IMR-90 (cell line): ENCODE measurements around the gene RANBP9. TPM values are rescaled to one million over a fixed set of nuclear protein-coding genes. Genes with fewer than 3 reads are reported as not detected.

Experiments
- ATAC-seq: fragments of 200-7000 bp; cut with Tn5 transposase; 2 replicates; pipeline ENCODE4 v1.9.1; 2020; ENCODE audit warnings: low read depth, mild to moderate bottlenecking, moderate library complexity
- BruUV-seq: library from RNA; stranded (reverse); fragments of 400-500 nt; replicated peaks from 2 replicates; lab custom pipeline; 2021; lab: Mats Ljungman, UMichigan
- CTCF ChIA-PET: fragments of 300-600 bp; formaldehyde crosslinking; extraction: SDS; loops from one replicate; lab custom pipeline; 2021; ENCODE audit warnings: antibody characterized with exemption; lab: Yijun Ruan, JAX
- POLR2A ChIA-PET: fragments of 300-600 bp; sonication (Branson Sonifier 250); formaldehyde crosslinking; loops from one replicate; lab custom pipeline; 2022; ENCODE audit warnings: antibody characterized with exemption; ENCODE audit not compliant: unreplicated experiment; lab: Charles Lee
- DNase-seq: peaks from one replicate; pipeline ENCODE4 v3.0.0; 2013
- H2AFZ ChIP-seq: replicated peaks from 2 replicates; pipeline ENCODE3; 2013; ENCODE audit warnings: low read length, mild to moderate bottlenecking; ENCODE audit not compliant: poor library complexity
- H2AK5ac ChIP-seq: 2 replicates; pipeline ENCODE4 v1.6.1; 2013; ENCODE audit warnings: low read depth, low read length, inconsistent platforms
- H2AK9ac ChIP-seq: replicated peaks from 2 replicates; pipeline ENCODE3; 2013; ENCODE audit warnings: mild to moderate bottlenecking, low read depth, low read length, moderate library complexity; ENCODE audit not compliant: poor library complexity
- H2BK120ac ChIP-seq: 2 replicates; pipeline ENCODE4 v1.6.1; 2013; ENCODE audit warnings: low read depth, low read length, inconsistent platforms
- H2BK15ac ChIP-seq: 3 replicates; pipeline ENCODE4 v1.6.1; 2013; ENCODE audit warnings: low read depth, low read length, inconsistent platforms
- H2BK20ac ChIP-seq: 2 replicates; pipeline ENCODE4 v1.6.1; 2013; ENCODE audit warnings: low read depth, mild to moderate bottlenecking, inconsistent platforms, low read length, moderate library complexity
- H2BK5ac ChIP-seq: 2 replicates; pipeline ENCODE4 v1.6.1; 2013; ENCODE audit warnings: mild to moderate bottlenecking, low read depth, low read length, inconsistent platforms; ENCODE audit not compliant: poor library complexity, severe bottlenecking
- H3K14ac ChIP-seq: replicated peaks from 2 replicates; pipeline ENCODE4 v1.6.1; 2013; ENCODE audit warnings: low read depth, low read length, inconsistent platforms
- H3K18ac ChIP-seq: 2 replicates; pipeline ENCODE4 v1.6.1; 2013; ENCODE audit warnings: low read depth, low read length, control low read depth
- H3K23ac ChIP-seq: 2 replicates; pipeline ENCODE4 v1.6.1; 2013; ENCODE audit warnings: low read depth, low read length, inconsistent platforms
- H3K27ac ChIP-seq: 2 replicates; pipeline ENCODE4 v1.5.1; 2013; ENCODE audit warnings: mild to moderate bottlenecking, control low read depth, low read length; ENCODE audit not compliant: insufficient read depth
- H3K27me3 ChIP-seq: 2 replicates; pipeline ENCODE4 v1.6.1; 2013; ENCODE audit warnings: low read length; ENCODE audit not compliant: control insufficient read depth, insufficient read depth
- H3K36me3 ChIP-seq: 2 replicates; pipeline ENCODE4 v1.6.1; 2013; ENCODE audit warnings: low read length, mixed read lengths; ENCODE audit not compliant: control insufficient read depth, insufficient read depth
- H3K4ac ChIP-seq: 2 replicates; pipeline ENCODE4 v1.6.1; 2013; ENCODE audit warnings: low read depth, low read length, inconsistent platforms
- H3K4me1 ChIP-seq: 2 replicates; pipeline ENCODE4 v1.6.1; 2013; ENCODE audit warnings: low read length, mixed read lengths; ENCODE audit not compliant: control insufficient read depth, insufficient read depth
- H3K4me2 ChIP-seq: 2 replicates; pipeline ENCODE4 v1.6.1; 2013; ENCODE audit warnings: low read depth, mild to moderate bottlenecking, control low read depth, low read length, moderate library complexity
- H3K4me3 ChIP-seq: 2 replicates; pipeline ENCODE4 v1.5.1; 2013; ENCODE audit warnings: low read depth, mild to moderate bottlenecking, control low read depth, low read length, moderate library complexity; ENCODE audit not compliant: insufficient read depth
- H3K56ac ChIP-seq: 2 replicates; pipeline ENCODE4 v1.6.1; 2013; ENCODE audit warnings: low read length, inconsistent platforms; ENCODE audit not compliant: insufficient read depth; ENCODE audit errors: extremely low read depth
- H3K79me1 ChIP-seq, 2 experiments: 2 replicates each; pipeline ENCODE4 v1.6.1; 2013; ENCODE audit warnings: low read length in 2 of 2, inconsistent platforms in 1 of 2, low read depth in 1 of 2
- H3K9ac ChIP-seq: 2 replicates; pipeline ENCODE4 v1.6.1; 2013; ENCODE audit warnings: low read depth, low read length, control low read depth
- H3K9me1 ChIP-seq: 2 replicates; pipeline ENCODE4 v1.6.1; 2013; ENCODE audit warnings: low read length, inconsistent platforms; ENCODE audit not compliant: insufficient read depth
- H3K9me3 ChIP-seq: 2 replicates; pipeline ENCODE4 v1.6.1; 2013; ENCODE audit warnings: low read length; ENCODE audit not compliant: control insufficient read depth, insufficient read depth
- H4K20me1 ChIP-seq: 2 replicates; pipeline ENCODE4 v1.6.1; 2013; ENCODE audit warnings: low read length, inconsistent platforms; ENCODE audit not compliant: insufficient read depth
- H4K5ac ChIP-seq: 2 replicates; pipeline ENCODE4 v1.6.1; 2013; ENCODE audit warnings: mild to moderate bottlenecking, low read depth, low read length, control low read depth
- H4K8ac ChIP-seq, 2 experiments: 2 replicates each; pipeline ENCODE4 v1.6.1; 2013; ENCODE audit warnings: low read depth in 2 of 2, low read length in 2 of 2, control low read depth in 1 of 2, inconsistent platforms in 1 of 2
- H4K91ac ChIP-seq: 2 replicates; pipeline ENCODE4 v1.6.1; 2013; ENCODE audit warnings: low read depth, low read length, inconsistent platforms; ENCODE audit not compliant: insufficient read depth
- BHLHE40 ChIP-seq: fragments of 150-350 bp; IDR thresholded peaks from 2 replicates; pipeline ENCODE4 v1.6.1; 2016; ENCODE audit warnings: mild to moderate bottlenecking, low read depth, low read length
- CEBPB ChIP-seq: IDR thresholded peaks from 2 replicates; pipeline ENCODE4 v1.6.1; 2012; ENCODE audit warnings: low read depth, low read length, improper control_type of control experiment
- CHD1 ChIP-seq: IDR thresholded peaks from 2 replicates; pipeline ENCODE4 v1.6.1; 2012; ENCODE audit warnings: low read depth, low read length, improper control_type of control experiment
- CTCF ChIP-seq: conservative IDR thresholded peaks from 2 replicates; pipeline ENCODE4 v1.5.1; 2012; ENCODE audit warnings: mild to moderate bottlenecking, low read depth, low read length, improper control_type of control experiment
- ELK1 ChIP-seq: fragments of 150-350 bp; IDR thresholded peaks from 2 replicates; pipeline ENCODE4 v1.6.1; 2016; ENCODE audit warnings: low read depth, mild to moderate bottlenecking, low read length, moderate library complexity, borderline replicate concordance
- FOS ChIP-seq: fragments of 150-350 bp; IDR thresholded peaks from 2 replicates; pipeline ENCODE4 v1.6.1; 2016; ENCODE audit warnings: low read depth, low read length
- MAFK ChIP-seq: IDR thresholded peaks from 2 replicates; pipeline ENCODE4 v1.6.1; 2012; ENCODE audit warnings: low read depth, low read length, improper control_type of control experiment
- MAZ ChIP-seq: IDR thresholded peaks from 2 replicates; pipeline ENCODE4 v1.6.1; 2012; ENCODE audit warnings: low read depth, mild to moderate bottlenecking, low read length, improper control_type of control experiment, moderate library complexity, borderline replicate concordance
- MXI1 ChIP-seq: IDR thresholded peaks from 2 replicates; pipeline ENCODE4 v1.6.1; 2012; ENCODE audit warnings: low read depth, mild to moderate bottlenecking, low read length, moderate library complexity, borderline replicate concordance
- NFE2L2 ChIP-seq: fragments of 150-350 bp; IDR thresholded peaks from 2 replicates; pipeline ENCODE4 v1.6.1; 2016; ENCODE audit warnings: low read depth, mild to moderate bottlenecking, low read length
- POLR2A ChIP-seq: IDR thresholded peaks from 2 replicates; pipeline ENCODE4 v1.6.1; 2012; ENCODE audit warnings: mild to moderate bottlenecking, low read depth, low read length
- RAD21 ChIP-seq: IDR thresholded peaks from 2 replicates; pipeline ENCODE4 v1.6.1; 2012; ENCODE audit warnings: low read length, improper control_type of control experiment
- RCOR1 ChIP-seq: IDR thresholded peaks from 2 replicates; pipeline ENCODE4 v1.6.1; 2012; ENCODE audit warnings: mild to moderate bottlenecking, low read length, improper control_type of control experiment; ENCODE audit not compliant: insufficient replicate concordance
- RFX5 ChIP-seq: IDR thresholded peaks from 2 replicates; pipeline ENCODE4 v1.8.0; 2012; ENCODE audit warnings: low read depth, mild to moderate bottlenecking, low read length, moderate library complexity
- SMC3 ChIP-seq: fragments of 150-350 bp; IDR thresholded peaks from 2 replicates; pipeline ENCODE4 v1.6.1; 2016; ENCODE audit warnings: low read depth, mild to moderate bottlenecking, antibody characterized with exemption, low read length, moderate library complexity
- WGBS, 2 experiments: methylation state at CpG; one replicate each; pipeline versions ENCODE4 v1.1.5 to v1.1.7; 2013; ENCODE audit warnings: missing lambda C conversion rate in 2 of 2; ENCODE audit not compliant: insufficient read length in 1 of 2; ENCODE audit errors: extremely low coverage in 2 of 2; 5-methylcytosine and 5-hydroxymethylcytosine counted together
- dilution Hi-C: fragments of 300-500 bp; cut with HindIII; formaldehyde crosslinking; loops from one replicate; pipeline ENCODE4 v1.14.3; 2018; ENCODE audit warnings: low sequenced_read_pairs; ENCODE audit not compliant: unreplicated experiment
- in situ Hi-C: fragments of 300-500 bp; cut with MboI; formaldehyde crosslinking; loops from 3 replicates; pipeline ENCODE4 v1.14.3; 2019; ENCODE audit warnings: low sequenced_read_pairs, inconsistent platforms, mixed read lengths
- intact Hi-C: fragments of 100-400 bp; cut with micrococcal nuclease; formaldehyde crosslinking; loops from 2 replicates; pipeline ENCODE4 v1.10.0; 2022
- polyA plus RNA-seq, 3 experiments: library from polyadenylated mRNA; depleted of rRNA; stranded (reverse); fragments of >200 nt; gene quantifications; 2 replicates each; pipeline ENCODE4 v1.2.3, GENCODE V29; 2012; ENCODE audit warnings: low replicate concordance in 1 of 3
- total RNA-seq: library from RNA; depleted of rRNA; stranded (reverse); fragments of >200 nt; gene quantifications from 2 replicates; pipeline ENCODE4 v1.2.3, GENCODE V29; 2012
- TF ChIP-seq, protein P1 (sequence below): fragments of 150-350 bp; IDR thresholded peaks from 2 replicates; pipeline ENCODE4 v1.6.1; 2017; ENCODE audit warnings: mild to moderate bottlenecking, antibody characterized with exemption, low read length, low read depth

The RANBP9 gene
- total and polyA plus RNA-seq, 2 of the 4 experiments (the other 2 are of a cell fraction), result 17.7 to 27.8 TPM

GRCh38 chr6:13673825-13674444, 37.7 kb downstream of the RANBP9 start:
- Histone ChIP-seq H4K8ac (no peak overlapping the region), H4K20me1 (peaks cover 34% of the 10 kb centered on the region), H3K4me1 (no peaks in the 10 kb centered on the region), H2BK120ac (no peak overlapping the region), H2AFZ (no peak overlapping the region), H2BK5ac (no peak overlapping the region), H3K23ac (no peak overlapping the region), H3K18ac (no peak overlapping the region), H2AK5ac (no peak overlapping the region), H3K27me3 (no peaks in the 10 kb centered on the region), H3K9me1 (peaks cover 3% of the 10 kb centered on the region; the same call in 1 of the 2 replicates), H3K27ac (no peak overlapping the region), H3K9ac (no peak overlapping the region), H2AK9ac (no peak overlapping the region), H3K36me3 (no peaks in the 10 kb centered on the region), H3K79me1 (peaks cover 16 to 43% of the 10 kb centered on the region in 2 experiments), H3K4me2 (no peak overlapping the region), H3K14ac (no peak overlapping the region), H3K9me3 (no peaks in the 10 kb centered on the region), H3K4me3 (no peak overlapping the region), H2BK20ac (no peak overlapping the region), H4K5ac (no peak overlapping the region), H3K56ac (no peak overlapping the region), H4K91ac (no peak overlapping the region), H2BK15ac (no peak overlapping the region), H3K4ac (no peak overlapping the region)
- ChIA-PET POLR2A (no interaction called here), CTCF (no interaction called here)
- in situ Hi-C loops (no loop called here), dilution Hi-C loops (no loop called here), intact Hi-C loops (no loop called here)
- TF ChIP-seq RFX5, result no peak
- TF ChIP-seq ELK1, result no peak
- TF ChIP-seq MXI1, result no peak
- no peak for TF ChIP-seq RAD21
- TF ChIP-seq CHD1, result no peak
- TF ChIP-seq MAFK, result no peak
- TF ChIP-seq CTCF, result no peak
- TF ChIP-seq NFE2L2, result no peak
- no peak for TF ChIP-seq MAZ
- TF ChIP-seq RCOR1, result no peak
- TF ChIP-seq, protein P1, sequence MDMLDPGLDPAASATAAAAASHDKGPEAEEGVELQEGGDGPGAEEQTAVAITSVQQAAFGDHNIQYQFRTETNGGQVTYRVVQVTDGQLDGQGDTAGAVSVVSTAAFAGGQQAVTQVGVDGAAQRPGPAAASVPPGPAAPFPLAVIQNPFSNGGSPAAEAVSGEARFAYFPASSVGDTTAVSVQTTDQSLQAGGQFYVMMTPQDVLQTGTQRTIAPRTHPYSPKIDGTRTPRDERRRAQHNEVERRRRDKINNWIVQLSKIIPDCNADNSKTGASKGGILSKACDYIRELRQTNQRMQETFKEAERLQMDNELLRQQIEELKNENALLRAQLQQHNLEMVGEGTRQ, result no peak
- no peak for TF ChIP-seq FOS
- TF ChIP-seq POLR2A, result no peak
- TF ChIP-seq BHLHE40, result no peak
- no peak for TF ChIP-seq SMC3
- TF ChIP-seq CEBPB, result no peak
- BruUV-seq, result no TSS peak
- DNase-seq (no peak), ATAC-seq (no peak)
- WGBS, 2 experiments, result no CpG with 5 or more reads among the region's 3 CpGs
